SU-DHL-6 (cell line): Measurements from ENCODE around the gene C1orf21.

Experiments used
- EZH2phosphoT487 ChIP-seq: fragments of 200-600 bp; sonication (generic), shearing (Covaris generic); conservative IDR thresholded peaks from 2 replicates; pipeline ENCODE4 v1.6.1; 2018; ENCODE audit warnings: mild to moderate bottlenecking, antibody characterized with exemption, low read length, moderate library complexity, mixed read lengths
- TF ChIP-seq, protein P1 (sequence below): fragments of 200-600 bp; sonication (generic); IDR thresholded peaks from one replicate; pipeline ENCODE4 v1.5.1; 2017; ENCODE audit warnings: antibody characterized with exemption, mild to moderate bottlenecking, low read length, moderate library complexity; ENCODE audit not compliant: insufficient read depth, poor library complexity, severe bottlenecking

DNA sequence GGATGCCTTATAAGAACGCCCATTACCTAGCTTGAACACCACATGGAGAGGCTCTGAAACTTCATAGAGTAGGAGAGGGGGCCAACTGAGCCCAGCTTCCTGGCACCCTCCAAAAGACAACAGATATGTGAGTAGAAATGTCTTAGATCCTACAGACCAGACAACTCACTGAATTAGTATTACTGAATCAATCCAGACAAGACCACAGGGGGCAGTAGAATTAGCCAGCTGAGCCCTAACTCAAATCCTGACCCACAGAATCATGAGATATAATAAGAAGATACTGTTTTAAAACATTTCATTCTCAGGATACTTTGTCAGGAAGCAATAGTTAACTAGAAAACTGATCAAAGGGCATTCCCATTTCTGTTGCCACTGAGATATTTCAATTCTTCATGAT lies 45.8 kb upstream of the C1orf21 start:
- TF ChIP-seq, protein P1, sequence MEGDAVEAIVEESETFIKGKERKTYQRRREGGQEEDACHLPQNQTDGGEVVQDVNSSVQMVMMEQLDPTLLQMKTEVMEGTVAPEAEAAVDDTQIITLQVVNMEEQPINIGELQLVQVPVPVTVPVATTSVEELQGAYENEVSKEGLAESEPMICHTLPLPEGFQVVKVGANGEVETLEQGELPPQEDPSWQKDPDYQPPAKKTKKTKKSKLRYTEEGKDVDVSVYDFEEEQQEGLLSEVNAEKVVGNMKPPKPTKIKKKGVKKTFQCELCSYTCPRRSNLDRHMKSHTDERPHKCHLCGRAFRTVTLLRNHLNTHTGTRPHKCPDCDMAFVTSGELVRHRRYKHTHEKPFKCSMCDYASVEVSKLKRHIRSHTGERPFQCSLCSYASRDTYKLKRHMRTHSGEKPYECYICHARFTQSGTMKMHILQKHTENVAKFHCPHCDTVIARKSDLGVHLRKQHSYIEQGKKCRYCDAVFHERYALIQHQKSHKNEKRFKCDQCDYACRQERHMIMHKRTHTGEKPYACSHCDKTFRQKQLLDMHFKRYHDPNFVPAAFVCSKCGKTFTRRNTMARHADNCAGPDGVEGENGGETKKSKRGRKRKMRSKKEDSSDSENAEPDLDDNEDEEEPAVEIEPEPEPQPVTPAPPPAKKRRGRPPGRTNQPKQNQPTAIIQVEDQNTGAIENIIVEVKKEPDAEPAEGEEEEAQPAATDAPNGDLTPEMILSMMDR: no peak
- TF ChIP-seq EZH2phosphoT487: no peak
